Renal pelvis (tissue), 4 donors: ENCODE data around the gene EPHB1. TPM values are rescaled to one million over a fixed set of nuclear protein-coding genes. Genes with fewer than 3 reads are reported as not detected.

Experiments used
- DNase-seq: peaks from one replicate; pipeline ENCODE4 v3.0.0-alpha.2; 2013
- polyA plus RNA-seq, 3 donors: library from polyadenylated mRNA; unstranded; fragments of 120-200 nt; gene quantifications; one replicate each; pipeline ENCODE4 v1.2.1, GENCODE V29; 2013; ENCODE audit not compliant: insufficient read length in 3 of 3

EPHB1 gene
- polyA plus RNA-seq, 3 donors, result 5.2 to 6.0 (median 5.9) TPM

DNA sequence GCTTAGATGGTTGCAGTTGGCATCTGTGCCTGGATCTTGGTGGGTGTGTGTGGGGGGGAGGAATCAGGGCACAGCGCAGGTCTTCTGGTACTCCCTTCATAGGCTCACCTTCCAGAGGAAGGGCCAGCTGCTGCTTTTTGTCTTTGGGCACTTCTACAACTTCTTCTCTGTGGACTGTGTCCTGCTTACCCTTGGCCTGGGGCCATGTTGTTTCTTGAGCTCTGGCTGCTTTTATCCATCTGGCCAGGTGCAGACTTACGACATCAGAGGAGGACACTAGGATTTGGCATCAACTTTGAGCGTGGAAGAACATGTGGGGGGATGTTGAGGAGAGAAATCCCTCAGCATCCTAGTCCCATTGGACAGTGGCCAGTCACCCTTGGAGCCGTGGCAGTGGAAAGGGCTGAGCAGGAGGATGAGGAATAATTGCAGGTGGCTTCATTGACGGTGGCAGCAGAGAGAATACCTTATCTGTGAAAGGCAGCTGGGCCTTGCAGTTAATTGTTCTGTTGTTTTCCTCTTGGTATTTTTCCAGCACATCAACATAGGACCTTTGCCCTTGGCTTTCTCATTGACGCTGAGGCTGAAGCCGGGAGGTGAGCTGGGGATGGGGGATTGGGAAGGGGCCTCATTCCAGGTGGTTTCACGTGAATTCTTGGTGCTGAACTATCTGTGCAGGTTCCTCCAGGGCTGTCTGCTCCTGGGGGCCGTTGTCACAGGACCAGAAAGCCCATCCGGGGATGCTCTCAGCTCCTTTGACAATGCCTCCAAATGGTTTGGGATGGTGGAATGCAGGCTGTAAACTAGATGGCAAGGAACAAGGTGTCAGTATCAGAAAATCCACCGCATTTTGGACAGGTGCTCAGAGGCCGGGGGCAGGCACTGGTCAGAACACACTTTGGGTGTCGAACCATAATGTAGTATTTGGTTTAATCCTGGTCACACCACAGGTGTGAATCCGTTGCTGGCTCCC is 9.7 kb downstream of the EPHB1 start:
- DNase-seq, result no peak

DNA sequence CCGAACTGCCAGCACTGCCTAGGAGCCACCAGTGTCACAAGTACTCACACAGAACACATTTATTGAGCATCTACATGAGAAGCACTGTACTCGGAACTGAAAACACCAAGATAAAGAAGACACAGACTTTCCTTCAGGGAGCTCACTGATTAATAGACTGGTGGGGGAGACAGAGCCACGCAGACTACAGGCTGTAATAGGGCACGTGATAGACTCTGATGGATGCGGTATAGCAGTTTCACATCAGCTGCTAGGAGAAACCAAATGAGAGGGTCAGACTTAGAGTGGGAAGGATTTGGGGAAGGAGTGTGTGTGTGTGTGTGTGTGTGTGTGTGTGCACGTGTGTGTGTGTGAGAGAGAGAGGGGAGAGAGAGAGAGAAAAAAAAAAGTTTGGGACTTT is 12.1 kb downstream of the EPHB1 start:
- no peak for DNase-seq

DNA sequence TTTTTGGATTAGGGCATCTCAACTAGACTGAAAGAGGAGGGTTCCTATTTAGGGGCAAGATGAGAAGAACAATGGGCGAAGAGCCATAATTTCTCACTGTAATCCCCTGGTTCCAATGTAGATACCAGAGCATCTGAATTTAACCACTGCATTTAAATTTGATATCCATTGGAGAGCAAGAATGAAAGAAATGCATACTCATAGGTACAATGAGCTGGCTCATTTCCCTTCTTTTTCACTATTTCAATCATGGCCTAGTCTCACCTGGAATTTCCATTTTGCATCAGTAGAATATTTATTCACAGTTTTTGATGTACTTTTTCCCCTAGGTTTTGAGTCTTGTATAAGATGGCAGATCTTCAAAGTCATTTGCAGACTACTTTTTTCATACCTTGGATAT is 13.8 kb downstream of the EPHB1 start:
- DNase-seq, result no peak

DNA sequence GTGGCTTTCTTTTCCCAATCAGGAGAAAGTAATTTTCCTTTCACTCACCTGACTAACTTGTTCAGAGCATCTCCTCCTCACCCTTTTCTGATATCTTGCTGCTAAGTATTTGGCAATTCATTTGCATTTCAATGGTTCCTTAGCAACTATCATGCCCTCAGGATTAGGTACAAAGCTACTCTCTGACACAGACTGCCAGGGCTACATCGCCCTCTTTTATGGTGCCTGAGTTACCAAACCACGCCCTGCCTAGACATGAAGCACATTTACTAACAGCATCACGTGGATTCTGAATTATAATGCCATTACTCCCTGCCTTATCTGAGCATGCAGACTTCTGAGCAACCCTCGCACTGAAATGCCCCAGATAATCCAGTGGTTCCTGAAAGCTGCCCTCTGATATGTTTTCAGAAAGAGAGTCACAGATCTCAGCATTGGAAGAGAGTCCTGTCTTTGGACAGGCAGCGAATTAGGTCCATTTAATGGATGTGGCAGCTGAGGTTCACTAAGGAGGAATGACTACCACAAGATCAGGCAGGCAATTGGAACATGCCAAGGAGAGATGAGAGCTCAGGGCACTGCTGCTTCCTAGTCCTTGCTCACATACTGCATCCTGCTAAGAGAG is 14.5 kb downstream of the EPHB1 start:
- no peak for DNase-seq

DNA sequence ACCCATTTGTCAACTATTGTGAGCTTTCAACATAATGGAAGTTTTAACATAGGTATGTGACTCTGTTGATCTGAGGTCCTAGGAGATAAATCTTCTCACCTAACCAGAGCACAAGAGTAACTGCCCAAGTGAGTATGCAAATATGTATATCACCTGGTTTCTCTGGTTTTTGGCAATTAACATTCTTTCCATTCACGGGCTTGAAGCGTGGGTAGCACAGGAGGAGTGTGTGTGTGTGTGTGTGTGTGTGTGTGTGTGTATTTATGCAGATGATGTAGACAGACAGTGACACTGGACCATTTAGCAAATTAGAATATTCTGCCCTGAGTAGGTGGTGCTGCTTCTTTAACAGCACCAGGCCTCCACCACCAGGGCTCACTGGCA is 15.0 kb downstream of the EPHB1 start:
- no peak for DNase-seq

DNA sequence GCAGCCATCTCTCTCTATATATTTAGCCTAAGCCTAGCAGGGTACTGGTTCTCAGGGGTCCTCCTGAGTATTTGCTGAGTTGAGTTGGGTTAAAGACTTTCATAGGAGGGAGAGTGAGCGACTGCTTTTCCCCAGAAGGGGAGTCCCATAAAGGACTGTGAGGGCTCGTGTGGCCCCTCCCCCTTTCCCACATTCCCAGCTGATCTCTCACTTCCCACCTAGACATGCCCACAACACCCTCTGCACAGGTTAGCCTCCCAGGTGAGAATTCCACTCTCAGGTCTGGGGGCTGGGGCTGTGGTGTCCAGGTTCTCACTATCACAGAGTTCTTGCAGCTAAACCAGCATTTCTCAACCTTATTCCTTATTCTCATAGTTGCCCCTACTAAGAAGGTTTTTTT is 15.8 kb downstream of the EPHB1 start:
- no peak for DNase-seq

DNA sequence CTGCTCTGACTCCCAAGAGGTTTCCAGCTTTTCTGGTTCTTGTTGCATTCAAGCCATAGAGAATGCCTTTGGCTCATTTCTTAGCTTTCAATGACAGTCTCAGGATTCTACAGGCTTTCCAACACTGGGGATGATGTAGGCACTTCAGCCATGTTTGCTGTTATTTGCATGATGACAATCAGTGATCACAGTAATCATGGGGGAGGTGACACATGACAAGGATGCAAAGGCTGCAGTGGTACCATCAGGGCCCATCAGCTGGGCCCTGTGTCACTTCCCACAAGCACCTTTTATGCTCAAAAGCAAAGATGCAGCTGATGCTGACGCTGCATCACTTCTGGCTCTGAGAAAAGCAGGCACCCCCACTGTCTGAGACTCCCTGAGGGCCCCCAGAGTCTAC is 18.6 kb downstream of the EPHB1 start:
- no peak for DNase-seq

DNA sequence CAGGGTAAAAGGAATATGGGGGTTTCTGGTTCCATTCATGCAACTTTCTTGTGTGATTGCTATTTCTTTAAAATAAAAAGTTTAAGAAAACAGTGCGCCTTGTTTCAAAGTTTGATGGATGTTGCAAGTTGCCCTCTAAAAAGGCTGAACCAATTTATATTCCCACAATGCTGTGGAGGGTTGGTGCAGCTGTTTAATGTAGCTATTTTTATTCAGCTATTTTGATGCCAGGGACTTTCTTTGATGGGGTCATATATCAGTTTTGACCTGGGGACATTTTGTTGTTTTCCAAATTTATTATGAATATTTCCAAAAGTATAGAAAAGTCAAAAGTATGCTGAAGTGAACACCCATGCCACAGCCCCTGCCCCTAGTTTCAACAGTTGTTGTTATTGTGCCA is 20.5 kb downstream of the EPHB1 start:
- no peak for DNase-seq

DNA sequence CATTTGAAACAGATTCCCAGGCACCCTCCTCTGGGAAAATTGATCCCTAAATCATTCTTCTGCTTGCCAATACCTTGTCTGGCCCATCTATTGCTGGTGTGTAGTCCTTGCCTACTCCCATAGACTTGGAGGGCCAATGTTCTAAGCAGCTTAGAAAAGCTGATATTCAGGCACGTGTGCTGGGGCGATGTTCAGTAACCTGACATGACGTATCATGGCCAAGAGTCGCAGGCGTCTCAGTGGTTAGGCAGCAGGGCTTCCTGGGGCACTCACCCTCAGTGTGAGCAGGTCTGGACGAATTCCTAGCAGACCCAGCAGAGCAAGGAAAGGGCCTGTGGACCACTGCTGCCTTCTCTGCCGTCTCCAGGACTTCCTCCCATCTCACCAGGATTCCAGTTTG is 21.6 kb downstream of the EPHB1 start:
- no peak for DNase-seq

DNA sequence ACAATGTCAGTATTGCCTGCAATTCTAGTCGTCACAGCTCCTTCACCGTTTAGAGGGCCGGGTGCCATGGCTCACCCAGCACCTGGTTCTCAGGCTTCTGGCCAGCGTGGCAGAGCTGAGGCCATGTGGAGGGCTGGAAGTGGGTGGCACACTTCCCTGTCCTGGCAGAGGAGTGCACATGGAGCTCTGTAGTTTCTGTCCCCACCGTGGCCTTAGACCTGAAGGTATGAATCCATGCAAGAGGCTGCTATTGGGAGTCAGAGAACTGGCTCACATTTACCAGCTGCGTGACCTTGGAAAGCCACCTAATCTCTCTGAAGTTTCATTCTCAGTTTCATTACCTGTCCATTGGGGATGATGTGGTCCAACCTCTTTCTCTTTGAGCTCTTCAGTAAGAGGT is 22.2 kb downstream of the EPHB1 start:
- no peak for DNase-seq

DNA sequence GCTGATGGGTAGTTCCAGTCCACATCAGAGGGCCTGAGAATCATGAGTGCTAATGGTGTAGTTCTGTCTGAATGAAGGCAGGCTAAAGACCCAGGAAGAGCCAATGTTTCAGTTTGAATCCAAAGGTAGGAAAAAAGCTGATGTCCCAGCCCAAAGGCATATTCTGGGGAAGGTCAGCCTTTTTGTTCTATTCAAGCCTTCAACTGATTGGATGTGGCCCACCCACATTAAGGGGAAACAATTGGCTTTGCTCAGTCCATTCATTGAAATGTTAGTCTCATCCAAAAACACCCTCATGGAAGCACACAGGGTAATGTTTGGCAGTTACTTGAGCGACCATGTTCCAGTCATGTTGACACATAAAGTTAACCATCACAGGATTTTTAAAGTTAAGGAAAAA is 25.9 kb downstream of the EPHB1 start:
- DNase-seq, result no peak

DNA sequence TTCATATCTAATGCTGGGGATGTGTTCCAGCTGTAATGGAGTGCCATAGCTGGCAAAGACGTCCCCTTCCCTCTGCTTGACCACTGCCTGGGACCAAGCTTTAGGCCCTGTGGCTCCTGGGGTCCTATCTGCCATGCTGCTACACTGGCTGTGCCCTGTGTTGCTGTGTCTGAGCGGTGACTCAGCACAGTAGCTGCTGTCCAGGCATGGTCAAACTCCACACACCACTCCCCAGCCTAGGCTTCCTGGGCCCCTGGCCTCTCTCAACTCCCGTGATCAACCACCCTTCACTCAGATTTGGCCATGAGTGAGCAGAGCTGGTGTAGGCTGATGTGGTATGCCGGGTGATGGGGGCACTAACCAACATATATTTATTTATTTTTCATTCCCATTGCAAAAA is 27.0 kb downstream of the EPHB1 start:
- DNase-seq, result no peak

DNA sequence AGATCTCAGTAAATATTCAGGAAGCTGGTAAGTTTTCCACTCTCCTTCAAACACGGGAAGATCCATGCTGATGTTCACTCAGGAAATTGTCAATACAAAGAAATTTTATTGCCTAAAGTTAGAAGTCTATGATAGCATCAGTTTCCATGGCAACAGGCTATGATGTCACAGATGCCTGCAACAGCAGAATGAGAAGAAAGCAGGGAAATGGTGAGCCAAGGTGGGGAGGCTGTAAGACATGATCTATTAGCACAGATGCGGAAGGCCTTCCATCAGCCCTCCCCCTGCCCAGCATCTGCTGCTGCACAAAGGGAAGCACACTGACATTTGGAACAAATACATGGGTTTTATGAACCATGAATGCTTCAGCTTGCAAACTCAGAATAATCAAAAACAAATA is 28.6 kb downstream of the EPHB1 start:
- DNase-seq, result no peak

DNA sequence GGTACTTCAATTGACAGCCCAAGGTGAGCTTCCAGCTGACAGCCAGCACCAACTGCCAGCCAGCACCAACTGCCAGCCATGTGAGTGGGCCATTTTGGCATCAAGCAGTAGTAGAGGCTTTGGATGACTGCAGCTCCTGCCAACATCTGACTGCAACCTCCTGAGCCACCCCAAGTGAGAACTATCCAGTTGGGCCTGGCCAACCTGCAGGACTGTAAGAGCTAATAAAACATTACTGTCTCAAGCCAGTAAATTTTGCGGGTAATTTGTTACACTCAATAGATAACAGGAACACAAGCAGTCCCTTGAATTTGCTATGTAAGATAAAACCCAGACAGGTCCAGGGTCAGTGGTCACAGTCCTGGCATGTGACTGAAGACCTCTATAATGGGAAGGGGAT is 29.7 kb downstream of the EPHB1 start:
- peak; percentile 79 for DNase-seq

DNA sequence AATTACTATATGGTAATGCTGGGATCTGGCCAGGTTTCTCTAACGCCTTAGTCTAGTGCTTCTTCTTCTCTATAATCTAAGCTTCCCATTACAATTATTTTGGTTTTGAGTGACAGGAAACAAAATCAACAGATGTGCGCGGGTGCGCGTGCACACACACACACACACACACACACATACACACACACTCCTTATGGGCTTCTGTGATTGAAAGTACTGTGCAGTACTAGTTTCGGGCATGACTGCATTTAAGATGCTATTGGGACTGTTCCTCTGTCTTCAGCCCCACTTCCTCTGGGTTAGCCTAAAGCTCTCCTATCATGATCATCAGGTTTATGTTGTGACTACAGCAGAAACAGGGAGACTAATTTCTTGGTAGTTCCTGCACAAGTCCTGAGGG is 32.2 kb downstream of the EPHB1 start:
- DNase-seq, result no peak

DNA sequence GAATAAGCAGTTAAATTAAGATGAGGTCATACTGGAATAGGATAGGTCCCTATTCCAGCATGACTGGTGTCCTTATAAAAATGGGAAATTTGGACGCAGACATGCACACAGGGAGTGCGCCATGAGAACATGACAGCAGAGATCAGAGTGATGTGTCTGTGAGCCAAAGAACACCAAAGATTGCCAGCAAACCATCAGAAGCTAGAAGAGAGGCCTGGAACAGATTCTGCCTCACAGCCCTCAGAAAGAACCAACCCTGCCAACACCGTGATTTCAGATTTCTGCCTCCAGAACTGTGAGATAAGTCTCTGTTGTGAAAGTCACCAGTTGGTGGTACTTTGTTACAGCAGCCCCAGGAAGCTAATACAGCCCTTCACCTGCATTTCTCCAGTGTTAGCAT is 34.7 kb downstream of the EPHB1 start:
- no peak for DNase-seq

DNA sequence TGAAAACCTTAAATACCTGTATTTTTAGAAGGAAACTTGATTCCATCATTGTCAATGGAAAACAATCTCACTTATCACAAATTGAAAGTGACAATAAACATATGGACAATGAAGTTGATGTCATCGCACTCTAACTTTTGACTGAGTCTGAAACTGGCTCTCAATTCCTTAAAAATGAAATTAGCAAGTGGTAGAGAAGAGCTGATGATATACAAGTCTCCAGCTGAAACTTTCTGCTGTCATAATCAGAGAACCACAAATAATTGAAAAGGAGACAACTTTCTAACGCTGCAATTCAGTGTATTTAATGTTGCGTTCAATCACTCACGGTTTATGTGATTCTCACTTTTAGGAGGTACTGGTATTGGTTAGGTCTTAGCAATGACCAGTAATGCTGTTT is 37.5 kb downstream of the EPHB1 start:
- no peak for DNase-seq

DNA sequence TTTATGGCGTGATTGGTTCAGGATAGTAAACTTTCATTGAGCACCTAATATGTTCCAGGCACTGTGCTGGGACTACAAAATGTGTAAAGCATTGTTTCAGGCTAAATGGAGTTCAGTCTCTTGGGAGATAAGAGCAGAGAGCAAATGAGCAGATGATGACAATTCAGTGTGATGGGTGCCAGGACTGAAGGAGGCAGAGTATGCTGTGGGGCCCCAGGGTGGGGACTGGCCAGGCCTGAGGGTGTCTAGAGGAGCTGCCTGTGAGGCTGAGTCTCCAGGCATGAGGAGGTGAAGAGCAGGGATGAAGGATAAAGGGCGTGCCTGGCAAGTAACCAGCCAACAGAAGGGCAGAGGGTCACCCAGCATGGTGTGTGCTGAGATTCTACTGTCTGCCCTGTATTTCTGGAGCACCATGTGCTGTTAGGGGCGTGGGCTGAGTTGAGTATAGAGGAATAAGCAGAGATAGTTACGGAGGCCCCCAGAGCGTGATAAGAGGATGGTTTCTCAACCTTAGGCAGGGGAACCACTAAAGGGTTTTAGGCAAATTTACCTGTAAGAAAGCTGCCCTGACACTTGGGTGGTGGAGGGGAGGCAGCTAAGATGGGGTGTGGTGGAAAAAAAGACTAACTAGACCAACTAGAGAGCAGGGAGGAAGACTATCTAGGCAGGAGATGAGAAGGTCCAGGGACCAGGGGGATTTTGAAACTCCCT is 38.5 kb downstream of the EPHB1 start:
- no peak for DNase-seq

DNA sequence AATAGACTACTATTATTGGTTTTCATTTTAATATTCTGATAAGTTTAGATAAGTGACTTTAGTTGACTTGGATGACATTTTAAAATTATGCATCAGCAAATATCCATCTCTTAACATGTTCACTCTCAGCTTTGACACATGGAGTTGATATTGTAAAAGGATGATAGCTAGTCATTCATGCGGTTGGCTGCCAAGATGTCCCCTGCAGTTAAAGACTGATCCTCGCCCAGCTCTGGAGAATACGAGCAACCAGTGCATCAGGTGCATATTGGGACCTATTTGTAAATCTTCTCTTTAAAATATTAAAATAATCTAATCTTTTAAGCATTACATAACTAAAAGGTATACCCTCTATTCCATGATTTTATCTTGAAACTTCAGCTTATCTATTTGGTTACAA is 41.9 kb downstream of the EPHB1 start:
- DNase-seq, result no peak

DNA sequence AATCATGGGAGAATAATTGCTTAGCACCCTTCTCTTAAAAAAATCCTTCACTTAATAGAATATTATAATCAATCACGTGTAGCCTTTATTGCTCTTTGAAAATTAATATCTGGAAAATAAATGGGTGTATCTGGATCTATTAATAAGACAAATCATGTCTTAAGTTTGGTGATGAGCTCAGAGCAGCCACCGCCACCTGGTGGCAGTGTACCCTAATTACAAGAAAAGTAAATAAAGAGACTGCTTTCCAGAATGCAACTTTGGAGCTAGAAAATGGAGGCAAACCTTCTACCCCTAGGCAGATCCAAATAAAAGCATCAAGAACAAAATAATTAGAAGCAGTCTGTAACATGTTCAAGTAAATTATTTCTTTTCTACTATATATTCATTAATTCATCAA is 43.5 kb downstream of the EPHB1 start:
- DNase-seq, result no peak

DNA sequence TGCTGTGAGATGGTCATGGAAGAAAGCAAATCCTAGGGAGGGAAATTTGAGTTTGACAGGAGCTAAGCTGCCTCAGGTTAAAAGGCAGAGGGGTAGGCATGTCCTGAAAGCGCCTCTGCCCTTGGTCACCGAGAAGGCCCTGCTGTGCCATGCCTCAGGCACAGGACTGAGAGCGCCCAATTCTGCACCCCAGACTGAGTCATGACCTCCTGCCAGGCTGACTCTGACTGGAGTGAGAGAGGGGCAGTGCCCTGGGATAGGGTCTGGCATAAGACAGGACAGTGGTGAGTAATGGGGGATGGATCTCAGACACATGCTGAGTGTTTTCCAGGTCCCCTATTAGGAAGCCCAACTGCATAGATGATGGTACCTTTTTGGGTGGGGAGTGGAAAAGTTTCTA is 44.4 kb downstream of the EPHB1 start:
- DNase-seq, result no peak

DNA sequence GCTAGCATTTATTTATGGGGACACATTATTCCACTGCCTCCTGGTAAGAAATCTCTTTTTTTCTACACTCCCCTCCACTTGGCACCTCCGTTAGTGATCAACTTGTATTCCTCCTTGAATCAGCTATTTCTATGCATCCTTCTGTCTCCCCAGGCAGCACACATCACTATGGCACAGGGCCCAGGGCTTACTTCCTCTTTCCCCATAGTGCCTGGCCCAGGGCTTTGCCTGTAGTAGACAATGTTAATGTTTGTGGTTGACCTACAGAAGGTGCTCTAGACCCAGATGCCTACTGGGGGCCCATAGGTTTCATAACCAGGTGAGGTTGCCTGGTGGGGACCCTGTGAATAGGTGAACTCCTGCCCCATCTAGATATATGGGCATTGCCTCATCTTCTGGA is 44.9 kb downstream of the EPHB1 start:
- no peak for DNase-seq

DNA sequence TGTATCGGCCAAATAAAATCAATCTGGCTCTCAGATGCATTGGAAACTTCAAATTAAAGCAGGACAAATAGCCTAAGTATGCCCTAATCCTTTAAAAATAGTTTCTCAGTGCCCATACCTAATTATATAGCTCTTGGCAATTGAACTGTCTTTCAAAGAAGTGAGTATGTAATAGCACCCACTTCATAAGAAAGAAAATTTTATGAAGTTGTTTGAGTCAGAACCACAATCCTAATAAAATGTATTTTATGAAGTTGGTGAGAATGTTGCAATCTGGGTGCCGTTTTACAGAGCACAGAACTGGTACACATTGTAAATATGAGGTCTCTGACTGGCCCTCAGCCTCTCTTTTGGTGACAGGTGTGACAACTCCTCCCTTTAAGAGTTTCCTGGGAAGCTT is 45.4 kb downstream of the EPHB1 start:
- no peak for DNase-seq
